ENCODE measurements around the gene TMEM267.
"Not testable (repeated sequence)": the region's sequence is repeated elsewhere in the genome, so short reads cannot be mapped to it uniquely, and the experiment has no call there.

DNA sequence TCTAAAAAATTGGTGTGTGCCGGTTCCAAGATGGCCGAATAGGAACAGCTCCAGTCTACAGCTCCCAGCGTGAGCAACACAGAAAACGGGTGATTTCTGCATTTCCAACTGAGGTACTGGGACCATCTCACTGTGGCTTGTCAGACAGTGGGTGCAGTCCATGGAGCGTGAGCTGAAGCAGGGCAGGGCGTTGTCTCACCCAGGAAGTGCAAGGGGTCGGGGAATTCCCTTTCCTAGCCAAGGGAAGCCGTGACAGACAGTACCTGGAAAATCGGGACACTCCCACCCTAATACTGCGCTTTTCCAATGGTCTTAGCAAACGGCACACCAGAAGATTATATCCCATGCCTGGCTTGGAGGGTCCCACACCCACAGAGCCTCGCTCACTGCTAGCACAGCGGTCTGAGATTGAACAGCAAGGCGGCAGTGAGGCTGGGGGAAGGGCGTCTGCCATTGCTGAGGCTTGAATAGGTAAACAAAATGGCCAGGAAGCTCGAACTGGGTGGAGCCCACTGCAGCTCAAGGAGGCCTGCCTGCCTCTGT lies 81.1 kb downstream of the TMEM267 start:
- TF ChIP-seq, protein P1, sequence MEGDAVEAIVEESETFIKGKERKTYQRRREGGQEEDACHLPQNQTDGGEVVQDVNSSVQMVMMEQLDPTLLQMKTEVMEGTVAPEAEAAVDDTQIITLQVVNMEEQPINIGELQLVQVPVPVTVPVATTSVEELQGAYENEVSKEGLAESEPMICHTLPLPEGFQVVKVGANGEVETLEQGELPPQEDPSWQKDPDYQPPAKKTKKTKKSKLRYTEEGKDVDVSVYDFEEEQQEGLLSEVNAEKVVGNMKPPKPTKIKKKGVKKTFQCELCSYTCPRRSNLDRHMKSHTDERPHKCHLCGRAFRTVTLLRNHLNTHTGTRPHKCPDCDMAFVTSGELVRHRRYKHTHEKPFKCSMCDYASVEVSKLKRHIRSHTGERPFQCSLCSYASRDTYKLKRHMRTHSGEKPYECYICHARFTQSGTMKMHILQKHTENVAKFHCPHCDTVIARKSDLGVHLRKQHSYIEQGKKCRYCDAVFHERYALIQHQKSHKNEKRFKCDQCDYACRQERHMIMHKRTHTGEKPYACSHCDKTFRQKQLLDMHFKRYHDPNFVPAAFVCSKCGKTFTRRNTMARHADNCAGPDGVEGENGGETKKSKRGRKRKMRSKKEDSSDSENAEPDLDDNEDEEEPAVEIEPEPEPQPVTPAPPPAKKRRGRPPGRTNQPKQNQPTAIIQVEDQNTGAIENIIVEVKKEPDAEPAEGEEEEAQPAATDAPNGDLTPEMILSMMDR (IDR thresholded peaks at IDR 0.05): not testable (repeated sequence)
- not testable (repeated sequence) for TF ChIP-seq POLR2A (IDR thresholded peaks at IDR 0.05)
